BLaER1 (cell line): ENCODE data around the gene RABGAP1.

Source experiments
- H3K27ac ChIP-seq: shearing (Covaris generic); formaldehyde crosslinking; 2 replicates; pipeline ENCODE4 v1.8.1; 2022
- H3K27me3 ChIP-seq: shearing (Covaris generic); formaldehyde crosslinking; 2 replicates; pipeline ENCODE4 v1.8.1; 2022
- H3K36me3 ChIP-seq: shearing (Covaris generic); formaldehyde crosslinking; 2 replicates; pipeline ENCODE4 v1.8.1; 2022
- H3K4me1 ChIP-seq: shearing (Covaris generic); formaldehyde crosslinking; 2 replicates; pipeline ENCODE4 v1.8.1; 2022
- H3K4me2 ChIP-seq: shearing (Covaris generic); formaldehyde crosslinking; 2 replicates; pipeline ENCODE4 v1.8.1; 2022
- H3K4me3 ChIP-seq: shearing (Covaris generic); formaldehyde crosslinking; 2 replicates; pipeline ENCODE4 v1.8.1; 2022
- H3K9ac ChIP-seq: shearing (Covaris generic); formaldehyde crosslinking; 2 replicates; pipeline ENCODE4 v1.8.1; 2022
- H3K9me3 ChIP-seq: shearing (Covaris generic); formaldehyde crosslinking; 2 replicates; pipeline ENCODE4 v1.8.1; 2022
- H4K20me1 ChIP-seq: shearing (Covaris generic); formaldehyde crosslinking; 2 replicates; pipeline ENCODE4 v1.8.1; 2022
- Cebpa-rat ChIP-seq: shearing (Covaris generic); IDR thresholded peaks from 2 replicates; pipeline ENCODE4 v1.8.1; 2022

Gene RABGAP1

DNA sequence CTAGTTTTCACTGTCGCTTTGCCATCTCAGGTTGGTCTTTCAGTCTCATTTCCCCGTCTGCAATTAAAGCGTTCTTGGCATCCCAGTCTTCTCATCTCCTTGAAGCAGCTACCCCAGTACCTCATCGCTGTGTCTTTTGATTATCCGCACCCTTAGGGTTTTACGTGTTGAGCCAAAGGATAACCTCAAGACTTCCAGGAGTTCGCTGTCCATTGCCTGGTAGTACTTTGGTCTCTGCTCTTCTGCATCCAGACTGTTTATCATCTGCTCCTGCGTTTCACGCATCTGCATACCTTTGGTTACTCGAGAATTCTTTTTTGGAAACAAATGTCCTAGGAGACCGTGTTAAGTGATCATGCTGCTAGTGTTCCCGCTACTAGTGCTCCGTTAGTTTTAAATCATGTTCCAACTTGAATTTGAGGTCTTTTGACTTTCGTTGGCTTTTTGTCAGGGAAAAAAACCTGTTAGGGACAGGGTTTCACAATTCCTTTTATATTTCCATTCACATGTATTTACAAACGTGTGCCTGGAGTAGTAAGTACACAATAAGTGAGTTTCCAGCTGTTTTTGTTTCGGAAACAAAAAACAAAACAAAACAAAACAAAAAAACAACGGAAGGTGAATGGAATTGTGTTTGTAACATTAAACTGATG lies 888 bp downstream of the RABGAP1 start:
- Histone ChIP-seq H4K20me1 (peaks cover 55% of the 10 kb centered on the region), H3K9me3 (no peaks in the 10 kb centered on the region), H3K27me3 (no peaks in the 10 kb centered on the region), H3K4me1 (peaks cover 16% of the 10 kb centered on the region), H3K36me3 (peaks cover 29% of the 10 kb centered on the region), H3K9ac (peak overlapping the region; percentile 91), H3K4me2 (peak overlapping the region; percentile 95), H3K27ac (peak overlapping the region; percentile 86), H3K4me3 (peak overlapping the region; percentile 88)
- TF ChIP-seq Cebpa-rat: no peak

DNA sequence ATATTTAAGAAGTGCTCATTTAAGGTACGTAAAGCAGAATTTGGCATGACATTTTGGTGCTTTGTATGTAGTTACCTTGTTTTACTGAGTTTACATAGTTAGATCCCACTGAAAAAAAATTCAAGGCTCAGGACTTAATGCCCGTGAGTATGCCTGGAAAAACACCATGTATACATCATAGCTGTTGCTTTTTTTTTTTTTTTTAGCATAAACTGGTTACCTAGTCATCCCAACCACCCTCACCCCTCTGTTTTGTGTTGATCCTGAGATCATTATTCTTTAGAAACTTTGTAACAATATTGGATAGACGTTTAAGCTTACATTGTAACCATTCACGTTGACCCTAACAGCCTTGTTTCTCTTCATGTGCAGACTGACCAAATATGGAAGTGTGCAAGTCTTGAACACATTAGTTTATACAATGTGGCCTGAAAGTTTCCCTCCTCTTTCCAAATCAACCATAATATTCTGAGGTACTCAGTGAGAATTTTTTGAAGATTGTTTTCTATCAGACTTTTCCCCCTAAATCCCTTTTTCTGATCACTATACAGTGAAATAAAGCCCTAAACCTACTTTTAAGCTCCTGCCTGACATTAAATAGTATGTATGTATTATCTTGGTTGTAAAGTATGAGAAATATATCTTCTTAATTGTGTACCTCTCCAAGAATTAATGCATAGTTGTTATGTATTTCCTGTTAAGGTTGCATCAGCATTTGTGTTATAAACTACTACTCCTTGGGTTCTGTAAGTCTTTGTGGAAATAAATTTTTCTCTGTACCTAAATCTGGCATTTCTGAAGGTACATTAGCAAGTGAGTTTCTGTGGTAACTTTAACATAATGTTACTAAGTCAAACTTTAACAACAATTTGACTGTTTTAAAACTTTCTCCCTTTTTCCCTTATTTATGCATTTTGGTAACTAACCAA lies 4.4 kb downstream of the RABGAP1 start:
- Histone ChIP-seq H3K27me3 (no peaks in the 10 kb centered on the region), H4K20me1 (peaks cover 87% of the 10 kb centered on the region), H3K9ac (no peak overlapping the region), H3K9me3 (no peaks in the 10 kb centered on the region), H3K27ac (no peak overlapping the region), H3K4me3 (no peak overlapping the region), H3K4me2 (no peak overlapping the region), H3K4me1 (peaks cover 14% of the 10 kb centered on the region), H3K36me3 (peaks cover 16% of the 10 kb centered on the region)
- no peak for TF ChIP-seq Cebpa-rat

DNA sequence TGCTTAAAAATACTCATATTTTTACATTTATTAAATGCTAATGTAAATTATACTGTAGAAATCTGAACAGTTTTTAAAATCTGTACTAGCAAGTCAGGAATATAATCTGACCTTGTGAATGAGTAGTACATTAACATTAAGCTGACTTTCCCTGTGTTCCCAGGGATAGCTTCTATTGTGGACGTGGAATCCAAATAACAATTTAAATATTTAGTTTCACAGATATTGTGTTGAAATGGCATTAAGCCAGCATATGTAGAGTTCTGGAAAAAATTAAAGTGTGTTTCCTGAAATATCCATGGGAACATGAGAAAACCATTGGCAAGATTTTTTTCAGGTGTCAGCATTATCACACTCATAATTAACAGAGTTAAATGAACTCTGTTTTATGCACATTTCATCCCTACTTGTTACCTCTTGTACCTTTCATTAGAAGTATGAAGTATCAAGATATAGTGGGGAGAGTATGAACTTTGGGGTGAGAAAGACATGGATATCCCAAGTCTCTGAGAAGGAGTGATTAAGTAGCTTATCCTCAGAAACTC lies 5.7 kb downstream of the RABGAP1 start:
- no peaks in the 10 kb centered on the region for H3K27me3 ChIP-seq
- no peak overlapping the region for H3K4me3 ChIP-seq
- peaks cover 16% of the 10 kb centered on the region for H3K36me3 ChIP-seq
- peaks cover 95% of the 10 kb centered on the region for H4K20me1 ChIP-seq
- no peak for TF ChIP-seq Cebpa-rat
- H3K4me2 ChIP-seq: no peak overlapping the region
- H3K27ac ChIP-seq: no peak overlapping the region
- peaks cover 9% of the 10 kb centered on the region for H3K4me1 ChIP-seq
- peaks cover 2% of the 10 kb centered on the region; the same call in 1 of the 2 replicates for H3K9me3 ChIP-seq
- no peak overlapping the region for H3K9ac ChIP-seq

- no peak for TF ChIP-seq Cebpa-rat
- peaks cover 3% of the 10 kb centered on the region; the same call in 1 of the 2 replicates for H3K9me3 ChIP-seq
- peaks cover 91% of the 10 kb centered on the region for H4K20me1 ChIP-seq
- peaks cover 16% of the 10 kb centered on the region for H3K36me3 ChIP-seq
- no peak overlapping the region for H3K4me3 ChIP-seq
- no peak overlapping the region for H3K4me2 ChIP-seq
- H3K4me1 ChIP-seq: no peaks in the 10 kb centered on the region
- H3K9ac ChIP-seq: no peak overlapping the region
- no peak overlapping the region for H3K27ac ChIP-seq
- H3K27me3 ChIP-seq: no peaks in the 10 kb centered on the region
Measured at GRCh38 chr9:122948313-122948712, 7.5 kb downstream of the RABGAP1 start.

GRCh38 chr9:122949696-122950095 lies 8.9 kb downstream of the RABGAP1 start:
- Histone ChIP-seq H3K9ac (no peak overlapping the region), H3K4me2 (no peak overlapping the region), H3K27me3 (no peaks in the 10 kb centered on the region), H3K9me3 (peaks cover 3% of the 10 kb centered on the region; the same call in 1 of the 2 replicates), H4K20me1 (peaks cover 91% of the 10 kb centered on the region), H3K36me3 (peaks cover 9% of the 10 kb centered on the region), H3K4me1 (no peaks in the 10 kb centered on the region), H3K4me3 (no peak overlapping the region), H3K27ac (no peak overlapping the region)
- no peak for TF ChIP-seq Cebpa-rat

DNA sequence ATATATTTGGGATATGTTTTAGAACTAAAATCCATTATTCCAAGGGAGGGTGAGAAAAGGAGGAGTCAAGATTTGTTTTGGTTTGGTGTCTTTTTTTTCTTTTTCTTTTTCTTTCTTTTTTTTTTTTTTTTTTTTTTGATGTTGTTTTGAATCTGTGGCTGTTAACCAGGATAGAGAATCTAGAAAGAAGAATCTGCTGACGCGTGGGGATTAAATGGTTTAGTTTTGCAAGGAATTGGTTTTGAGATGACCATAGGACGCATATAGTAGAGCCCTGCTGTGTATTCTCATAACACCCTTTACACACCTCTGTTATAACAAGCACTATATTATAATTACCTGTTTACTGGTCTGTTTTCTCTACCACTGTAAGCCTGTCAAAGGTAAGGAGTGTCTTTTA lies 9.4 kb downstream of the RABGAP1 start:
- H3K4me3 ChIP-seq: no peak overlapping the region
- peaks cover 7% of the 10 kb centered on the region for H3K36me3 ChIP-seq
- H3K4me2 ChIP-seq: no peak overlapping the region
- no peaks in the 10 kb centered on the region for H3K4me1 ChIP-seq
- no peaks in the 10 kb centered on the region for H3K27me3 ChIP-seq
- no peak overlapping the region for H3K27ac ChIP-seq
- peaks cover 91% of the 10 kb centered on the region for H4K20me1 ChIP-seq
- H3K9ac ChIP-seq: no peak overlapping the region
- no peak for TF ChIP-seq Cebpa-rat
- peaks cover 3% of the 10 kb centered on the region; the same call in 1 of the 2 replicates for H3K9me3 ChIP-seq

DNA sequence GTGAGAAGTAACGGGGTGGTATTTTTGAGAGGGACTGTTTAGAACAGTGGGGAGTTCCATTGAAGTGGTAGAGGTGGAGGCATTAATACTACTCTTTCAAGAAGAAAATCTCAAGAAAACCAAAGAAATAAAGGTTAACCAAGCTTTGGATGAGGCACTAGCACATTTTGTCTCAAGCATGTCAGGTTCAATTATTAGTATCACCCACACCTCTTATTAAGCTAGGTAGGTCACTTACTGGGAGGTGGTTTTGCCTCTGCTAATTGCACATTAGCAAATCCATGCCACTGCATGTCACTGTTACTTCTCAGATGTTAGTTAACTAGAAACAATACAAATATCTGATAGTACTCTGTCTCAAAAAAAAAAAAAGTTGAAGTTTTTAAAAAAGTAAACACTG lies 10.2 kb downstream of the RABGAP1 start:
- Histone ChIP-seq H3K4me2 (no peak overlapping the region), H4K20me1 (peaks cover 91% of the 10 kb centered on the region), H3K4me1 (no peaks in the 10 kb centered on the region), H3K9ac (no peak overlapping the region), H3K27me3 (no peaks in the 10 kb centered on the region), H3K27ac (no peak overlapping the region), H3K36me3 (peaks cover 7% of the 10 kb centered on the region), H3K9me3 (peaks cover 3% of the 10 kb centered on the region; the same call in 1 of the 2 replicates), H3K4me3 (no peak overlapping the region)
- no peak for TF ChIP-seq Cebpa-rat

DNA sequence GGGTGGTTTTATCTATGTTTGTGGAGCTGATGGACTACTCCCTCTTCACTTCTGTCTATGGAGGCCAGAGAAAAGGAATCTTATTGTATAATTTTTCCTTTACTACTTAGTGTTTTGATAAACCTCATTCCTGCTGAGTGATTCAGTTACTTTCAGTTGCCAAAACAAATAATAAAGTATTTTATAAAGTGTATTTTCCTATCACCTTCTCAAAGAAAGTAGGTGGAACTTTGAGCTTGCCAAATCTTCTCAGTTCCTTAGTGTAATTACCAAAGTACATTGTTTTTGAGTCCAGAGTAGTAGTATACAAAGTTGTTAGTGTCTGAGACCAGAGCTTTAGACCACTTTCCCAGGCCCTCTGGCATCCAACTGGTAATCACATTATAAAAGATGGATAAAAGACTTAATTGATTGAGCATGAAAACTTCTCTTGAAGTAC lies 13.5 kb downstream of the RABGAP1 start:
- H3K27me3 ChIP-seq: no peaks in the 10 kb centered on the region
- peaks cover 72% of the 10 kb centered on the region for H4K20me1 ChIP-seq
- no peak overlapping the region for H3K9ac ChIP-seq
- TF ChIP-seq Cebpa-rat: no peak
- no peak overlapping the region for H3K4me2 ChIP-seq
- H3K4me3 ChIP-seq: no peak overlapping the region
- peaks cover 3% of the 10 kb centered on the region; the same call in 1 of the 2 replicates for H3K9me3 ChIP-seq
- H3K36me3 ChIP-seq: peaks cover 13% of the 10 kb centered on the region
- no peak overlapping the region for H3K27ac ChIP-seq
- H3K4me1 ChIP-seq: no peaks in the 10 kb centered on the region

GRCh38 chr9:122955961-122956360 lies 15.1 kb downstream of the RABGAP1 start:
- peaks cover 3% of the 10 kb centered on the region; the same call in 1 of the 2 replicates for H3K9me3 ChIP-seq
- H3K9ac ChIP-seq: no peak overlapping the region
- no peaks in the 10 kb centered on the region for H3K27me3 ChIP-seq
- H3K4me1 ChIP-seq: no peaks in the 10 kb centered on the region
- no peak overlapping the region for H3K4me3 ChIP-seq
- TF ChIP-seq Cebpa-rat: no peak
- peaks cover 55% of the 10 kb centered on the region for H4K20me1 ChIP-seq
- peaks cover 28% of the 10 kb centered on the region for H3K36me3 ChIP-seq
- no peak overlapping the region for H3K4me2 ChIP-seq
- no peak overlapping the region for H3K27ac ChIP-seq
